ENCODE data around the gene VWA5A. TPM values are rescaled to one million over a fixed set of nuclear protein-coding genes. Genes with fewer than 3 reads are reported as not detected.

The VWA5A gene
- total RNA-seq, 4 donors from 2014 or later: 19.5 to 23.5 (median 21.3) TPM

GRCh38 chr11:124101737-124102136 is 13.5 kb upstream of the VWA5A start:
- intact Hi-C loops (cut with DNase I): no loop called here
- no peaks in the 10 kb centered on the region for H3K9me3 ChIP-seq
- no peak for DNase-seq
- H3K36me3 ChIP-seq: no peaks in the 10 kb centered on the region
- H3K27me3 ChIP-seq: no peaks in the 10 kb centered on the region
- TF ChIP-seq CTCF (IDR thresholded peaks at IDR 0.05): no peak
- TF ChIP-seq POLR2A (IDR thresholded peaks at IDR 0.05): no peak
- H3K4me1 ChIP-seq: no peaks in the 10 kb centered on the region
- no peak overlapping the region for H3K4me3 ChIP-seq (replicated peaks in 1 of 3)
- no peak overlapping the region for H3K27ac ChIP-seq
- 67 to 76% methylated on average over 1 of the region's 1 CpG for WGBS, 2 donors

- no peaks in the 10 kb centered on the region for H3K36me3 ChIP-seq
- intact Hi-C loops (cut with DNase I): no loop called here
Observed at GRCh38 chr11:124108156-124108555, 7.1 kb upstream of the VWA5A start.

GRCh38 chr11:124109377-124109776 is 5.9 kb upstream of the VWA5A start:
- H3K27me3 ChIP-seq: no peaks in the 10 kb centered on the region
- no peak overlapping the region for H3K4me3 ChIP-seq (replicated peaks in 1 of 3)
- intact Hi-C loops (cut with DNase I): no loop called here
- H3K9me3 ChIP-seq: no peaks in the 10 kb centered on the region
- DNase-seq: no peak
- no peaks in the 10 kb centered on the region for H3K36me3 ChIP-seq
- 87% methylated on average over 1 of the region's 1 CpG for WGBS, 2 donors
- TF ChIP-seq CTCF (IDR thresholded peaks at IDR 0.05) (no peak), POLR2A (IDR thresholded peaks at IDR 0.05) (no peak)
- no peak overlapping the region for H3K27ac ChIP-seq
- no peaks in the 10 kb centered on the region for H3K4me1 ChIP-seq

More at GRCh38 chr11:124108156-124108555, 7.1 kb upstream of the VWA5A start:
- Histone ChIP-seq H3K27ac (no peak overlapping the region), H3K4me3 (replicated peaks in 1 of 3) (no peak overlapping the region), H3K9me3 (no peaks in the 10 kb centered on the region), H3K27me3 (no peaks in the 10 kb centered on the region), H3K4me1 (no peaks in the 10 kb centered on the region)
- 13 to 14% methylated on average over 1 of the region's 1 CpG for WGBS, 2 donors
- DNase-seq: peak; percentile 9 to 12
- TF ChIP-seq POLR2A (IDR thresholded peaks at IDR 0.05) (no peak), CTCF (IDR thresholded peaks at IDR 0.05) (peak in 1 of 6 experiments; percentile 13)

GRCh38 chr11:124110201-124110600 is 5.0 kb upstream of the VWA5A start:
- Histone ChIP-seq H3K4me3 (replicated peaks in 1 of 3) (no peak overlapping the region), H3K27ac (no peak overlapping the region), H3K36me3 (no peaks in the 10 kb centered on the region), H3K27me3 (no peaks in the 10 kb centered on the region), H3K9me3 (no peaks in the 10 kb centered on the region), H3K4me1 (peaks cover 6% of the 10 kb centered on the region in 2 donors)
- TF ChIP-seq POLR2A (IDR thresholded peaks at IDR 0.05) (no peak), CTCF (IDR thresholded peaks at IDR 0.05) (no peak)
- intact Hi-C loops (cut with DNase I): no loop called here
- DNase-seq: no peak

GRCh38 chr11:124113890-124114289 is 1.4 kb upstream of the VWA5A start:
- H3K4me3 ChIP-seq (replicated peaks in 1 of 3): no peak overlapping the region
- intact Hi-C loops (cut with DNase I): no loop called here
- WGBS, 2 donors: 70 to 73% methylated on average over 4 of the region's 4 CpGs
- H3K9me3 ChIP-seq: no peaks in the 10 kb centered on the region
- H3K4me1 ChIP-seq: peaks cover 6 to 14% of the 10 kb centered on the region in 2 donors
- no peak for DNase-seq
- H3K36me3 ChIP-seq: peaks cover 7 to 11% of the 10 kb centered on the region in 2 donors
- no peak for TF ChIP-seq CTCF (IDR thresholded peaks at IDR 0.05)
- TF ChIP-seq POLR2A (IDR thresholded peaks at IDR 0.05): no peak
- H3K27ac ChIP-seq: no peak overlapping the region
- H3K27me3 ChIP-seq: no peaks in the 10 kb centered on the region
